Right lobe of liver (tissue), 6 donors: ENCODE measurements around the gene CBX3. TPM values are rescaled to one million over a fixed set of nuclear protein-coding genes. Genes with fewer than 3 reads are reported as not detected.
A peak's percentile ranks its signal among the peaks of the same experiment; 100 is the strongest.

ENCODE experiments used
- ATAC-seq, 4 donors: fragments of 200-7000 bp; cut with Tn5 transposase; one replicate each; pipeline ENCODE4 v1.9.1; 2020; ENCODE audit warnings: mild to moderate bottlenecking in 4 of 4, moderate library complexity in 4 of 4
- DNase-seq, 3 donors: peaks; one replicate each; pipeline ENCODE4 v3.0.0-alpha.2; 2020
- H3K27ac ChIP-seq, 3 donors: fragments of 200-600 bp; one replicate each; pipeline ENCODE4 v1.8.0; 2022
- H3K27me3 ChIP-seq, 2 donors: fragments of 200-600 bp; one replicate each; pipeline ENCODE4 v1.8.0; 2022
- H3K36me3 ChIP-seq, 4 donors: fragments of 200-600 bp; sonication (generic) in 1 of 4; one replicate each; pipeline versions ENCODE4 v1.5.1 to v1.8.0; 2017 to 2022; ENCODE audit warnings: control low read depth in 1 of 4
- H3K4me1 ChIP-seq, 4 donors: fragments of 200-600 bp; sonication (generic) in 1 of 4; one replicate each; pipeline versions ENCODE4 v1.5.1 to v1.8.0; 2017 to 2022; ENCODE audit warnings: control low read depth in 1 of 4
- H3K4me3 ChIP-seq, 3 donors: fragments of 200-600 bp; one replicate each; pipeline ENCODE4 v1.8.0; 2022
- H3K9me3 ChIP-seq, 4 donors: fragments of 200-600 bp; sonication (generic) in 1 of 4; one replicate each; pipeline versions ENCODE4 v1.5.1 to v1.8.0; 2017 to 2022; ENCODE audit warnings: control low read depth in 1 of 4
- CTCF ChIP-seq, 4 donors: fragments of 200-600 bp in 3 of 4; fragments of 450-650 bp in 1 of 4; IDR thresholded peaks; one replicate each; pipeline versions ENCODE4 v1.5.1 to v1.8.0; 2016 to 2022; ENCODE audit warnings: antibody characterized with exemption in 4 of 4, mild to moderate bottlenecking in 2 of 4
- POLR2A ChIP-seq: fragments of 450-650 bp; IDR thresholded peaks from one replicate; pipeline ENCODE4 v1.6.1; 2017; ENCODE audit warnings: antibody characterized with exemption, mild to moderate bottlenecking
- WGBS: methylation state at CpG from one replicate; pipeline ENCODE4 v1.1.6; 2018; ENCODE audit warnings: low coverage, low lambda C conversion rate; ENCODE audit not compliant: insufficient coverage; ENCODE audit errors: missing lambda C conversion rate; 5-methylcytosine and 5-hydroxymethylcytosine counted together
- intact Hi-C, 2 donors: fragments of 100-400 bp; cut with DNase I; formaldehyde crosslinking; loops; one replicate each; pipeline versions ENCODE4 v1.11.2 to v1.14.1; 2022
- total RNA-seq, 6 experiments: library from RNA; depleted of rRNA in 2 of 6; stranded (reverse); fragments of >200 nt in 2 of 6; fragmentation: NEBNext Ultra II Directional in 3 of 6; extraction: Animal tissue kit (Norgen Biotek cat#: 25700) in 3 of 6; gene quantifications; one replicate each; pipeline versions ENCODE4 v1.1.0 to v1.2.4, GENCODE V29; 2016 to 2023
- donor health status: DM: no; HTN: yes; CAD: no.
- donor health status: DM: no; HTN: no; CAD: no.
- donor health status: DM: no; HTN: no; CAD: no.
- donor health status: DM: no; HTN: yes; CAD: no.
- donor health status: DM: no; HTN: yes; CAD: no.

CBX3 gene
- total RNA-seq, 6 experiments from 2014 or later: 26.4 to 42.1 (median 40.5) TPM

GRCh38 chr7:26153823-26154783, 47.4 kb upstream of the CBX3 start:
- peaks cover 0 to 6% (median 0%) of the 10 kb centered on the region in 4 donors for H3K4me1 ChIP-seq
- DNase-seq: no peak
- H3K27ac ChIP-seq: no peak overlapping the region
- no peak overlapping the region for H3K4me3 ChIP-seq
- peak; percentile 20 to 53 (median 32) for ATAC-seq
- 48% methylated on average over 11 of the region's 15 CpGs for WGBS
- no peaks in the 10 kb centered on the region for H3K27me3 ChIP-seq
- no peak for TF ChIP-seq POLR2A
- no peak for TF ChIP-seq CTCF (IDR thresholded peaks at IDR 0.05)
- intact Hi-C loops: no loop called here
- no peaks in the 10 kb centered on the region for H3K9me3 ChIP-seq
- H3K36me3 ChIP-seq: no peaks in the 10 kb centered on the region

- no peak overlapping the region for H3K27ac ChIP-seq
- H3K36me3 ChIP-seq: no peaks in the 10 kb centered on the region
- H3K9me3 ChIP-seq: no peaks in the 10 kb centered on the region
- WGBS: 55% methylated on average over 8 of the region's 8 CpGs
- peaks cover 0 to 6% (median 0%) of the 10 kb centered on the region in 4 donors for H3K4me1 ChIP-seq
- ATAC-seq (no peak), DNase-seq (no peak)
- H3K4me3 ChIP-seq: no peak overlapping the region
- TF ChIP-seq CTCF (IDR thresholded peaks at IDR 0.05): no peak
- no peak for TF ChIP-seq POLR2A
- H3K27me3 ChIP-seq: no peaks in the 10 kb centered on the region
- intact Hi-C loops: no loop called here
Observed at GRCh38 chr7:26155531-26156375, 45.8 kb upstream of the CBX3 start.

- intact Hi-C loops: no loop called here
- Histone ChIP-seq H3K36me3 (no peaks in the 10 kb centered on the region), H3K4me1 (peaks cover 0 to 6% (median 0%) of the 10 kb centered on the region in 4 donors), H3K27ac (no peak overlapping the region), H3K4me3 (no peak overlapping the region), H3K27me3 (no peaks in the 10 kb centered on the region), H3K9me3 (no peaks in the 10 kb centered on the region)
- no peak for TF ChIP-seq POLR2A
- no peak for TF ChIP-seq CTCF (IDR thresholded peaks at IDR 0.05)
- DNase-seq (no peak), ATAC-seq (peak in 2 of 4 donors; percentile 44 to 76)
- WGBS: 70% methylated on average over 18 of the region's 20 CpGs
Observed at GRCh38 chr7:26156451-26157420, 44.8 kb upstream of the CBX3 start.
